HCT116 (cell line): ENCODE measurements around the gene HS3ST2. TPM values are rescaled to one million over a fixed set of nuclear protein-coding genes. Genes with fewer than 3 reads are reported as not detected.

ENCODE experiments used
- ATAC-seq: fragments of 200-7000 bp; cut with Tn5 transposase; 2 replicates; pipeline ENCODE4 v1.9.1; 2020; ENCODE audit warnings: mild to moderate bottlenecking, moderate library complexity
- BruUV-seq: library from RNA; stranded (reverse); fragments of 400-500 nt; replicated peaks from 2 replicates; lab custom pipeline; 2021; lab: Mats Ljungman, UMichigan
- CTCF ChIA-PET: fragments of 300-600 bp; sonication (Branson Sonifier 250); formaldehyde crosslinking; loops from one replicate; lab custom pipeline; 2021; ENCODE audit warnings: antibody characterized with exemption; lab: Charles Lee
- POLR2A ChIA-PET: fragments of 300-600, 350-600 bp; sonication (Branson Sonifier 250); formaldehyde crosslinking; loops from one replicate; lab custom pipeline; 2021; ENCODE audit warnings: antibody characterized with exemption; lab: Charles Lee
- RAD21 ChIA-PET, 2 experiments: fragments of 300-600 bp; sonication (Branson Sonifier 250); formaldehyde crosslinking; loops; one replicate each; lab custom pipeline; 2023; ENCODE audit warnings: low total read pairs in 2 of 2; ENCODE audit not compliant: uncharacterized antibody in 2 of 2, unreplicated experiment in 2 of 2, low non-redundant PET in 1 of 2; lab: Charles Lee
- DNase-seq: peaks from one replicate; pipeline ENCODE4 v3.0.0-alpha.2; 2010; ENCODE audit warnings: low read depth, low spot score
- H2AFZ ChIP-seq: fragments of 200-600 bp; shearing (Covaris generic), sonication (generic); 2 replicates; pipeline ENCODE4 v1.6.1; 2017; ENCODE audit warnings: low read depth, mixed run types, mixed read lengths, antibody characterized with exemption, low read length; ENCODE audit not compliant: poor library complexity, severe bottlenecking
- H3K27ac ChIP-seq: 2 replicates; pipeline ENCODE4 v1.5.1; 2012; ENCODE audit warnings: low read depth, low read length
- H3K27me3 ChIP-seq: fragments of 200-600 bp; sonication (generic); 2 replicates; pipeline ENCODE4 v1.6.1; 2016; ENCODE audit warnings: mixed run types, low read length, mixed read lengths; ENCODE audit not compliant: insufficient read depth
- H3K36me3 ChIP-seq, 2 experiments: fragments of 200-500 bp in 1 of 2; fragments of 200-600 bp in 1 of 2; sonication (Bioruptor generic) in 1 of 2; sonication (generic) in 1 of 2; 2 replicates each; pipeline versions ENCODE4 v1.5.1 to v1.6.1; 2014 to 2016; ENCODE audit warnings: low read length in 2 of 2, inconsistent platforms in 1 of 2, mixed read lengths in 1 of 2, mixed run types in 1 of 2; ENCODE audit not compliant: insufficient read depth in 2 of 2, control insufficient read depth in 1 of 2
- H3K4me1 ChIP-seq, 2 experiments: fragments of 200-600 bp in 1 of 2; sonication (generic) in 1 of 2; 2 replicates each; pipeline versions ENCODE4 v1.5.1 to v1.6.1; 2012 to 2017; ENCODE audit warnings: low read length in 2 of 2, inconsistent platforms in 1 of 2, mild to moderate bottlenecking in 1 of 2, mixed read lengths in 1 of 2, mixed run types in 1 of 2, moderate library complexity in 1 of 2; ENCODE audit not compliant: insufficient read depth in 2 of 2, control insufficient read depth in 1 of 2
- H3K4me2 ChIP-seq: fragments of 200-600 bp; sonication (generic); 2 replicates; pipeline ENCODE4 v1.6.1; 2017; ENCODE audit warnings: mixed run types, low read length, mixed read lengths
- H3K4me3 ChIP-seq, 2 experiments: fragments of 200-600 bp in 1 of 2; sonication (generic) in 1 of 2; replicated peaks in 1 of 2; 2 replicates each; pipeline ENCODE4 v1.5.1; 2011 to 2016; ENCODE audit warnings: low read length in 2 of 2, control low read depth in 1 of 2, low read depth in 1 of 2, mild to moderate bottlenecking in 1 of 2, mixed read lengths in 1 of 2, mixed run types in 1 of 2
- H3K79me2 ChIP-seq: fragments of 200-600 bp; sonication (generic); 2 replicates; pipeline ENCODE4 v1.6.1; 2017; ENCODE audit warnings: mild to moderate bottlenecking, mixed run types, low read length, moderate library complexity, mixed read lengths; ENCODE audit not compliant: insufficient read depth
- H3K9ac ChIP-seq: fragments of 200-600 bp; sonication (generic); 2 replicates; pipeline ENCODE4 v1.6.1; 2016; ENCODE audit warnings: low read length, mixed read lengths
- H3K9me2 ChIP-seq: fragments of 200-600 bp; sonication (generic), shearing (Covaris generic); 2 replicates; pipeline ENCODE4 v1.6.1; 2017; ENCODE audit warnings: mixed run types, mild to moderate bottlenecking, moderate library complexity; ENCODE audit not compliant: insufficient read depth
- H3K9me3 ChIP-seq, 2 experiments: fragments of 200-500 bp in 1 of 2; fragments of 200-600 bp in 1 of 2; sonication (Bioruptor generic) in 1 of 2; sonication (generic) in 1 of 2; 2 replicates each; pipeline ENCODE4 v1.6.1; 2014 to 2017; ENCODE audit warnings: low read length in 2 of 2, mixed read lengths in 2 of 2, inconsistent platforms in 1 of 2, low read depth in 1 of 2, mild to moderate bottlenecking in 1 of 2, mixed run types in 1 of 2, moderate library complexity in 1 of 2; ENCODE audit not compliant: control insufficient read depth in 1 of 2, insufficient read depth in 1 of 2
- H4K20me1 ChIP-seq: fragments of 200-600 bp; sonication (generic), shearing (Covaris generic); 2 replicates; pipeline ENCODE4 v1.6.1; 2017; ENCODE audit warnings: mixed run types, mild to moderate bottlenecking, moderate library complexity; ENCODE audit not compliant: insufficient read depth
- CBX3 ChIP-seq: IDR thresholded peaks from 2 replicates; pipeline ENCODE4 v1.6.1; 2012; ENCODE audit warnings: low read depth
- CEBPB ChIP-seq: IDR thresholded peaks from 2 replicates; pipeline ENCODE4 v1.6.1; 2012; ENCODE audit warnings: low read depth
- ELF1 ChIP-seq: IDR thresholded peaks from 2 replicates; pipeline ENCODE4 v1.6.1; 2012; ENCODE audit warnings: low read depth, borderline replicate concordance
- EZH2 ChIP-seq: fragments of 200-600 bp; sonication (generic); IDR thresholded peaks from 2 replicates; pipeline ENCODE4 v1.6.1; 2017; ENCODE audit warnings: antibody characterized with exemption, mixed run types
- EZH2phosphoT487 ChIP-seq: fragments of 200-600 bp; IDR thresholded peaks from 2 replicates; pipeline ENCODE4 v1.6.1; 2018; ENCODE audit warnings: antibody characterized with exemption, borderline replicate concordance
- FOSL1 ChIP-seq: IDR thresholded peaks from 2 replicates; pipeline ENCODE4 v1.6.1; 2012; ENCODE audit warnings: low read depth
- JUND ChIP-seq: IDR thresholded peaks from 2 replicates; pipeline ENCODE4 v1.6.1; 2012
- RAD21 ChIP-seq: IDR thresholded peaks from 2 replicates; pipeline ENCODE4 v1.6.1; 2012; ENCODE audit warnings: low read depth, mild to moderate bottlenecking
- SP1 ChIP-seq: IDR thresholded peaks from 2 replicates; pipeline ENCODE4 v1.6.1; 2012; ENCODE audit warnings: low read depth
- SRF ChIP-seq: IDR thresholded peaks from 2 replicates; pipeline ENCODE4 v1.6.1; 2012; ENCODE audit warnings: low read depth
- TCF7L2 ChIP-seq: IDR thresholded peaks from 2 replicates; pipeline ENCODE4 v1.7.0; 2011; ENCODE audit warnings: borderline replicate concordance, inconsistent platforms; ENCODE audit not compliant: insufficient read depth, insufficient read length; ENCODE audit errors: extremely low read depth
- ZFX ChIP-seq: fragments of 450-650 bp; IDR thresholded peaks from 2 replicates; pipeline ENCODE4 v1.6.1; 2017
- intact Hi-C: fragments of 100-400 bp; cut with micrococcal nuclease; formaldehyde crosslinking; loops from 2 replicates; pipeline ENCODE4 v1.10.0; 2022
- total RNA-seq: library from RNA; stranded (reverse); gene quantifications from one replicate; pipeline ENCODE4 v1.2.1, GENCODE V29; 2021; ENCODE audit not compliant: unreplicated experiment
- TF ChIP-seq, protein P1 (sequence below): IDR thresholded peaks from 2 replicates; pipeline ENCODE4 v1.6.1; 2012; ENCODE audit warnings: low read depth
- TF ChIP-seq, protein P2 (sequence below): IDR thresholded peaks from 2 replicates; pipeline ENCODE4 v1.6.1; 2011; ENCODE audit warnings: mild to moderate bottlenecking, low read length, moderate library complexity; ENCODE audit not compliant: insufficient replicate concordance; ENCODE audit errors: extremely low read depth

The HS3ST2 gene
- total RNA-seq, 1 experiment from 2014 or later = not detected

GRCh38 chr16:22857296-22858025 lies 43.5 kb downstream of the HS3ST2 start:
- Histone ChIP-seq H3K27me3 (peaks cover 44% of the 10 kb centered on the region), H3K36me3 (no peaks in the 10 kb centered on the region), H3K79me2 (no peaks in the 10 kb centered on the region), H3K4me1 (no peaks in the 10 kb centered on the region), H2AFZ (no peak overlapping the region), H3K4me2 (no peak overlapping the region), H3K9ac (no peak overlapping the region), H4K20me1 (no peaks in the 10 kb centered on the region), H3K9me2 (no peaks in the 10 kb centered on the region), H3K27ac (no peak overlapping the region), H3K9me3 (no peaks in the 10 kb centered on the region), H3K4me3 (no peak overlapping the region)
- DNase-seq (no peak), ATAC-seq (no peak)
- ChIA-PET POLR2A (no interaction called here), CTCF (no interaction called here), RAD21 (no interaction called here)
- BruUV-seq = no TSS peak
- intact Hi-C loops = no loop called here
- TF ChIP-seq, protein P1, sequence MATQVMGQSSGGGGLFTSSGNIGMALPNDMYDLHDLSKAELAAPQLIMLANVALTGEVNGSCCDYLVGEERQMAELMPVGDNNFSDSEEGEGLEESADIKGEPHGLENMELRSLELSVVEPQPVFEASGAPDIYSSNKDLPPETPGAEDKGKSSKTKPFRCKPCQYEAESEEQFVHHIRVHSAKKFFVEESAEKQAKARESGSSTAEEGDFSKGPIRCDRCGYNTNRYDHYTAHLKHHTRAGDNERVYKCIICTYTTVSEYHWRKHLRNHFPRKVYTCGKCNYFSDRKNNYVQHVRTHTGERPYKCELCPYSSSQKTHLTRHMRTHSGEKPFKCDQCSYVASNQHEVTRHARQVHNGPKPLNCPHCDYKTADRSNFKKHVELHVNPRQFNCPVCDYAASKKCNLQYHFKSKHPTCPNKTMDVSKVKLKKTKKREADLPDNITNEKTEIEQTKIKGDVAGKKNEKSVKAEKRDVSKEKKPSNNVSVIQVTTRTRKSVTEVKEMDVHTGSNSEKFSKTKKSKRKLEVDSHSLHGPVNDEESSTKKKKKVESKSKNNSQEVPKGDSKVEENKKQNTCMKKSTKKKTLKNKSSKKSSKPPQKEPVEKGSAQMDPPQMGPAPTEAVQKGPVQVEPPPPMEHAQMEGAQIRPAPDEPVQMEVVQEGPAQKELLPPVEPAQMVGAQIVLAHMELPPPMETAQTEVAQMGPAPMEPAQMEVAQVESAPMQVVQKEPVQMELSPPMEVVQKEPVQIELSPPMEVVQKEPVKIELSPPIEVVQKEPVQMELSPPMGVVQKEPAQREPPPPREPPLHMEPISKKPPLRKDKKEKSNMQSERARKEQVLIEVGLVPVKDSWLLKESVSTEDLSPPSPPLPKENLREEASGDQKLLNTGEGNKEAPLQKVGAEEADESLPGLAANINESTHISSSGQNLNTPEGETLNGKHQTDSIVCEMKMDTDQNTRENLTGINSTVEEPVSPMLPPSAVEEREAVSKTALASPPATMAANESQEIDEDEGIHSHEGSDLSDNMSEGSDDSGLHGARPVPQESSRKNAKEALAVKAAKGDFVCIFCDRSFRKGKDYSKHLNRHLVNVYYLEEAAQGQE = no peak
- TF ChIP-seq SRF = no peak
- no peak for TF ChIP-seq CBX3
- TF ChIP-seq SP1 = no peak
- TF ChIP-seq EZH2 = no peak
- TF ChIP-seq RAD21 = no peak
- no peak for TF ChIP-seq JUND
- TF ChIP-seq FOSL1 = no peak
- TF ChIP-seq ELF1 = no peak
- no peak for TF ChIP-seq ZFX
- TF ChIP-seq CEBPB = no peak
- TF ChIP-seq EZH2phosphoT487 = no peak
- no peak for TF ChIP-seq TCF7L2
- TF ChIP-seq, protein P2, sequence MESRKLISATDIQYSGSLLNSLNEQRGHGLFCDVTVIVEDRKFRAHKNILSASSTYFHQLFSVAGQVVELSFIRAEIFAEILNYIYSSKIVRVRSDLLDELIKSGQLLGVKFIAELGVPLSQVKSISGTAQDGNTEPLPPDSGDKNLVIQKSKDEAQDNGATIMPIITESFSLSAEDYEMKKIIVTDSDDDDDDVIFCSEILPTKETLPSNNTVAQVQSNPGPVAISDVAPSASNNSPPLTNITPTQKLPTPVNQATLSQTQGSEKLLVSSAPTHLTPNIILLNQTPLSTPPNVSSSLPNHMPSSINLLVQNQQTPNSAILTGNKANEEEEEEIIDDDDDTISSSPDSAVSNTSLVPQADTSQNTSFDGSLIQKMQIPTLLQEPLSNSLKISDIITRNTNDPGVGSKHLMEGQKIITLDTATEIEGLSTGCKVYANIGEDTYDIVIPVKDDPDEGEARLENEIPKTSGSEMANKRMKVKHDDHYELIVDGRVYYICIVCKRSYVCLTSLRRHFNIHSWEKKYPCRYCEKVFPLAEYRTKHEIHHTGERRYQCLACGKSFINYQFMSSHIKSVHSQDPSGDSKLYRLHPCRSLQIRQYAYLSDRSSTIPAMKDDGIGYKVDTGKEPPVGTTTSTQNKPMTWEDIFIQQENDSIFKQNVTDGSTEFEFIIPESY = no peak
